Naive thymus-derived CD4-positive, alpha-beta T cell (primary cell): Measurements from ENCODE around the gene MCM5. TPM values are rescaled to one million over a fixed set of nuclear protein-coding genes. Genes with fewer than 3 reads are reported as not detected.

Experiments
- ATAC-seq: fragments of 150-1000 bp; cut with Tn5 transposase; 2 replicates; pipeline ENCODE4 v1.10.0; 2021; ENCODE audit warnings: mild to moderate bottlenecking, moderate library complexity
- CTCF ChIA-PET: fragments of 350-600 bp; sonication (Branson Sonifier 250); formaldehyde crosslinking; loops from one replicate; lab custom pipeline; 2021; ENCODE audit warnings: antibody characterized with exemption; lab: Charles Lee
- POLR2A ChIA-PET: fragments of 350-600 bp; sonication (Branson Sonifier 250); formaldehyde crosslinking; loops from one replicate; lab custom pipeline; 2021; ENCODE audit warnings: antibody characterized with exemption, inconsistent platforms; lab: Charles Lee
- DNase-seq, 9 donors: peaks; one replicate each; pipeline versions ENCODE4 v3.0.0 to v3.0.0-alpha.2; 2020 to 2022; ENCODE audit warnings: mixed read lengths in 1 of 9
- H3K27ac ChIP-seq: one replicate; pipeline ENCODE4 v1.7.0; 2013; ENCODE audit warnings: mild to moderate bottlenecking, low read depth, low read length, moderate library complexity
- H3K27me3 ChIP-seq, 2 donors: one replicate each; pipeline ENCODE4 v1.7.0; 2013; ENCODE audit warnings: low read length in 2 of 2, mild to moderate bottlenecking in 2 of 2, moderate library complexity in 2 of 2; ENCODE audit not compliant: control insufficient read depth in 2 of 2, insufficient read depth in 2 of 2
- H3K36me3 ChIP-seq, 3 experiments: 1 replicate in 2 of 3; 2 replicates in 1 of 3; pipeline ENCODE4 v1.7.0; 2013; ENCODE audit warnings: low read length in 3 of 3, mild to moderate bottlenecking in 3 of 3, moderate library complexity in 1 of 3; ENCODE audit not compliant: insufficient read depth in 3 of 3, control insufficient read depth in 2 of 3
- H3K4me1 ChIP-seq, 2 donors: one replicate each; pipeline ENCODE4 v1.7.0; 2013; ENCODE audit warnings: low read length in 2 of 2, mild to moderate bottlenecking in 2 of 2, moderate library complexity in 1 of 2; ENCODE audit not compliant: control insufficient read depth in 2 of 2, insufficient read depth in 2 of 2
- H3K4me3 ChIP-seq: 2 replicates; pipeline ENCODE4 v1.7.0; 2013; ENCODE audit warnings: mild to moderate bottlenecking, low read length
- H3K9me3 ChIP-seq, 3 experiments: 1 replicate in 2 of 3; 2 replicates in 1 of 3; pipeline ENCODE4 v1.7.0; 2013; ENCODE audit warnings: low read length in 3 of 3; ENCODE audit not compliant: control insufficient read depth in 2 of 3
- H3K27ac Mint-ChIP-seq, 9 donors: one replicate each; pipeline ENCODE4 v1.8.0; 2020 to 2022; ENCODE audit warnings: mixed read lengths in 9 of 9, mild to moderate bottlenecking in 8 of 9, moderate library complexity in 5 of 9, inconsistent platforms in 2 of 9
- H3K27me3 Mint-ChIP-seq, 5 donors: one replicate each; pipeline ENCODE4 v1.8.0; 2021 to 2022; ENCODE audit warnings: mixed read lengths in 5 of 5, mild to moderate bottlenecking in 1 of 5
- H3K36me3 Mint-ChIP-seq, 5 donors: one replicate each; pipeline ENCODE4 v1.8.0; 2020 to 2022; ENCODE audit warnings: mixed read lengths in 5 of 5, mild to moderate bottlenecking in 3 of 5, inconsistent platforms in 1 of 5
- H3K4me1 Mint-ChIP-seq, 7 donors: one replicate each; pipeline ENCODE4 v1.8.0; 2020 to 2022; ENCODE audit warnings: mixed read lengths in 7 of 7, mild to moderate bottlenecking in 3 of 7, inconsistent platforms in 1 of 7
- H3K4me3 Mint-ChIP-seq, 10 donors: one replicate each; pipeline ENCODE4 v1.8.0; 2020 to 2022; ENCODE audit warnings: mild to moderate bottlenecking in 10 of 10, mixed read lengths in 10 of 10, moderate library complexity in 6 of 10, inconsistent platforms in 2 of 10
- H3K9me3 Mint-ChIP-seq, 11 donors: one replicate each; pipeline ENCODE4 v1.8.0; 2020 to 2022; ENCODE audit warnings: mixed read lengths in 11 of 11, mild to moderate bottlenecking in 4 of 11, inconsistent platforms in 1 of 11, moderate library complexity in 1 of 11
- intact Hi-C, 2 donors: fragments of 100-400 bp; cut with micrococcal nuclease; formaldehyde crosslinking; loops; one replicate each; pipeline ENCODE4 v1.15.1; 2023
- polyA plus RNA-seq, 2 donors: library from polyadenylated mRNA; unstranded; fragments of 300-500 nt; fragmentation: Illumina TruSeq; gene quantifications; one replicate each; pipeline ENCODE4 v1.2.3, GENCODE V29; 2021
- total RNA-seq, 6 experiments: library from RNA in 5 of 6; stranded (reverse) in 5 of 6; gene quantifications; 1 replicate in 5 of 6; 2 replicates in 1 of 6; pipeline ENCODE4 v1.2.3 and lab custom pipeline; 2021 to 2026

Gene MCM5
- total and polyA plus RNA-seq, 7 experiments from 2014 or later: 19.7 to 208 (median 37.3) TPM

GRCh38 chr22:35472488-35472887 is 72.5 kb downstream of the MCM5 start:
- ATAC-seq: no peak
- POLR2A ChIA-PET: no interaction called here
- H3K4me1 ChIP-seq: no peaks in the 10 kb centered on the region
- no peaks in the 10 kb centered on the region for H3K9me3 ChIP-seq
- DNase-seq: no peak
- CTCF ChIA-PET: no interaction called here
- intact Hi-C loops: no loop called here
- no peak overlapping the region for H3K4me3 ChIP-seq
- peaks cover 0 to 4% (median 0%) of the 10 kb centered on the region in 11 donors for H3K9me3 Mint-ChIP-seq
- no peaks in the 10 kb centered on the region for H3K27me3 ChIP-seq
- no peak overlapping the region for H3K27ac Mint-ChIP-seq
- no peaks in the 10 kb centered on the region for H3K36me3 ChIP-seq
- H3K27me3 Mint-ChIP-seq: peaks cover 3 to 20% (median 9%) of the 10 kb centered on the region in 5 donors
- H3K4me1 Mint-ChIP-seq: peaks cover 0 to 3% (median 0%) of the 10 kb centered on the region in 7 donors
- H3K27ac ChIP-seq: no peak overlapping the region
- H3K36me3 Mint-ChIP-seq: peaks cover 0 to 17% (median 11%) of the 10 kb centered on the region in 5 donors
- H3K4me3 Mint-ChIP-seq: no peak overlapping the region

GRCh38 chr22:35473971-35474370 is 74.0 kb downstream of the MCM5 start:
- intact Hi-C loops: no loop called here

More at GRCh38 chr22:35473971-35474370, 74.0 kb downstream of the MCM5 start:
- H3K27ac ChIP-seq: no peak overlapping the region
- peaks cover 0 to 4% (median 0%) of the 10 kb centered on the region in 11 donors for H3K9me3 Mint-ChIP-seq
- H3K27me3 Mint-ChIP-seq: peaks cover 12 to 27% (median 23%) of the 10 kb centered on the region in 5 donors
- CTCF ChIA-PET: no interaction called here
- no peaks in the 10 kb centered on the region for H3K9me3 ChIP-seq
- H3K27ac Mint-ChIP-seq: no peak overlapping the region
- H3K4me1 Mint-ChIP-seq: peaks cover 0 to 3% (median 0%) of the 10 kb centered on the region in 7 donors
- H3K27me3 ChIP-seq: no peaks in the 10 kb centered on the region
- no peak for ATAC-seq
- no peaks in the 10 kb centered on the region for H3K4me1 ChIP-seq
- peaks cover 0 to 16% (median 11%) of the 10 kb centered on the region in 5 donors for H3K36me3 Mint-ChIP-seq
- H3K4me3 Mint-ChIP-seq: no peak overlapping the region
- H3K4me3 ChIP-seq: no peak overlapping the region
- no peaks in the 10 kb centered on the region for H3K36me3 ChIP-seq
- no peak for DNase-seq
- POLR2A ChIA-PET: no interaction called here

Other genes with a start within 250 kb of the MCM5 start
- 10 to 100 TPM; 23.3 to 39.1 (median 32.2) TPM for gene HMGXB4, start 142.6 kb upstream of the MCM5 start, total RNA-seq
- 10 to 100 TPM; 12.2 to 12.8 TPM for gene HMGXB4, start 142.6 kb upstream of the MCM5 start, polyA plus RNA-seq
- gene TOM1, start 100.2 kb upstream of the MCM5 start, total RNA-seq: 100 to 1,000 TPM in 2 of 5 experiments, 10 to 100 TPM in 3; 36.5 to 225 (median 62.1) TPM
- gene TOM1, start 100.2 kb upstream of the MCM5 start, polyA plus RNA-seq: 10 to 100 TPM; 32.3 to 45.6 TPM
- gene HMOX1, start 19.0 kb upstream of the MCM5 start, total RNA-seq: 10 to 100 TPM in 1 of 5 experiments, 1 to 10 TPM in 3, under 1 TPM in 1; 0.92 to 54.0 (median 6.6) TPM
- gene HMOX1, start 19.0 kb upstream of the MCM5 start, polyA plus RNA-seq: under 1 TPM; 0.14 to 0.19 TPM
- 1 to 10 TPM in 1 of 5 experiments, under 1 TPM in 1, not detected in 3; 0.24 to 1.4 TPM for gene RASD2, start 140.7 kb downstream of the MCM5 start, total RNA-seq
- under 1 TPM in 1 of 2 donors, not detected in 1; 0.05 TPM for gene RASD2, start 140.7 kb downstream of the MCM5 start, polyA plus RNA-seq
- gene MB, start 217.2 kb downstream of the MCM5 start, total RNA-seq: under 1 TPM in 1 of 5 experiments, not detected in 4; 0.60 TPM
- gene MB, start 217.2 kb downstream of the MCM5 start, polyA plus RNA-seq: not detected
- gene APOL6, start 248.3 kb downstream of the MCM5 start, total RNA-seq: 10 to 100 TPM; 33.4 to 99.8 (median 38.2) TPM
- 10 to 100 TPM; 18.8 to 22.5 TPM for gene APOL6, start 248.3 kb downstream of the MCM5 start, polyA plus RNA-seq